Karpas-422 (cell line): ENCODE results near the gene CACFD1. TPM values are rescaled to one million over a fixed set of nuclear protein-coding genes. Genes with fewer than 3 reads are reported as not detected.

Source experiments
- DNase-seq: peaks from one replicate; pipeline ENCODE4 v3.0.0-alpha.2; 2015
- H2AFZ ChIP-seq: fragments of 200-600 bp; sonication (generic); 2 replicates; pipeline ENCODE4 v1.6.1; 2014; ENCODE audit warnings: antibody characterized with exemption, low read length, mixed read lengths
- H3K27ac ChIP-seq: fragments of 200-600 bp; sonication (generic); 2 replicates; pipeline ENCODE4 v1.5.1; 2014; ENCODE audit warnings: mild to moderate bottlenecking, low read length, moderate library complexity
- H3K27me3 ChIP-seq: fragments of 200-600 bp; sonication (generic); 2 replicates; pipeline ENCODE4 v1.6.1; 2014; ENCODE audit warnings: low read length, mixed read lengths
- H3K36me3 ChIP-seq: fragments of 200-600 bp; sonication (generic); 2 replicates; pipeline ENCODE4 v1.6.1; 2014; ENCODE audit warnings: low read length, mixed read lengths; ENCODE audit not compliant: insufficient read depth
- H3K4me1 ChIP-seq: fragments of 200-600 bp; sonication (generic); 2 replicates; pipeline ENCODE4 v1.6.1; 2014; ENCODE audit warnings: mild to moderate bottlenecking, low read length, mixed read lengths
- H3K4me2 ChIP-seq: fragments of 200-600 bp; sonication (generic); 2 replicates; pipeline ENCODE4 v1.6.1; 2014; ENCODE audit warnings: low read length, low read depth, mild to moderate bottlenecking; ENCODE audit not compliant: poor library complexity, severe bottlenecking
- H3K4me3 ChIP-seq: fragments of 200-600 bp; sonication (generic); 2 replicates; pipeline ENCODE4 v1.5.1; 2014; ENCODE audit warnings: mild to moderate bottlenecking, antibody characterized with exemption, low read length, mixed read lengths
- H3K79me2 ChIP-seq: fragments of 200-600 bp; sonication (generic); 2 replicates; pipeline ENCODE4 v1.6.1; 2014; ENCODE audit warnings: mild to moderate bottlenecking, low read length, mixed read lengths
- H3K9ac ChIP-seq: fragments of 200-600 bp; sonication (generic); 2 replicates; pipeline ENCODE4 v1.6.0; 2014; ENCODE audit warnings: low read length
- H3K9me2 ChIP-seq: fragments of 200-600 bp; sonication (generic), shearing (Covaris generic); replicated peaks from 2 replicates; pipeline ENCODE4 v1.6.0; 2014; ENCODE audit warnings: mild to moderate bottlenecking, low read length, moderate library complexity; ENCODE audit not compliant: insufficient read depth
- H3K9me3 ChIP-seq: fragments of 300-700, 200-600 bp; sonication (generic); 2 replicates; pipeline ENCODE4 v1.6.1; 2014; ENCODE audit warnings: low read length, mixed read lengths
- H4K20me1 ChIP-seq: fragments of 200-600 bp; sonication (generic); 2 replicates; pipeline ENCODE4 v1.6.1; 2014; ENCODE audit warnings: mild to moderate bottlenecking, antibody characterized with exemption, low read length, low read depth; ENCODE audit not compliant: insufficient read depth
- total RNA-seq: library from RNA; depleted of rRNA; stranded (reverse); fragments of >200 nt; shearing (Covaris generic); gene quantifications from 2 replicates; pipeline ENCODE4 v1.2.3, GENCODE V29; 2014; ENCODE audit warnings: low replicate concordance

CACFD1 gene
- total RNA-seq, 1 experiment from 2014 or later, result 4.5 TPM

DNA sequence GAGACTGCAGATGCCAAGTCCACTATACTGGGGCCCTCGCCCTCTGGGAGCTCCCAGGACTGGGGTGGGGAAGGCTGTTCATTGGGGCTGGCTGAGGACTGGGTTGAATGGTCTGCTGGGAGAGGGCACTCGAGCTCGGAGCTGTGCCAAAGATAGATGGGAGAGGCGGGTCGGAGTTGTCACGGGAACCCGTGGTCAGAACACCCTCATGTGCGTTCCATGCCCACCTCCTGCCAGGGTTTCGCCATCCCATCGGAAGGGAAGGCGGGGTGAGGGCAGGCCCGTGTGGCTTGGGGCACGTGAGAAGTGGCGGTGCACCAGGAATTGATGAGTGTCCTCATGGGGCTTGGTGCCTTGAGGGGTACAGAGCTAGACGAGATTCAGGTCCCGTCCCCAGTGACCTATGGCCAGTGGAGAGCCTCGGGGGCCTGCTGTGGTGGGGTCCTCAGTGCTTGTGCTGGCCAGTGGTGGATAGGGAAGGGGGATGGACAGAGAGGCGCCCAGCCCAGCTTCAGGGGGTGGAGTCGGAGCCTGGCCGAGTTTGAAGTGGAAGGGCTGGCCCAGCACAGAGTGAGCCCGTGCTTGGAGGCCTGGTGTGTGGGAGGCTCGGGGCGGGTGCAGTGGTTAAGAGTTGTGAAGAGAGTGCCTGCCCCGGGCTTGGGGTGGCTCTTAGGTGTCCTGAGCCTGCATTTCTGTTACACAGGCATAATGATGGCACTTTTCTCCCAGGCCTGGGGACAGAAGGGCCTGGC is 4.3 kb downstream of the CACFD1 start:
- no peak for DNase-seq
- no peaks in the 10 kb centered on the region for H3K79me2 ChIP-seq
- H3K27ac ChIP-seq, result no peak overlapping the region
- no peaks in the 10 kb centered on the region for H3K27me3 ChIP-seq
- H3K4me3 ChIP-seq, result no peak overlapping the region
- H3K9me2 ChIP-seq, result no peaks in the 10 kb centered on the region
- no peaks in the 10 kb centered on the region for H3K9me3 ChIP-seq
- H3K4me2 ChIP-seq, result no peak overlapping the region
- no peaks in the 10 kb centered on the region for H3K36me3 ChIP-seq
- peaks cover 22% of the 10 kb centered on the region; the same call in 1 of the 2 replicates for H4K20me1 ChIP-seq
- H3K4me1 ChIP-seq, result peaks cover 10% of the 10 kb centered on the region
- H2AFZ ChIP-seq, result no peak overlapping the region
- no peak overlapping the region for H3K9ac ChIP-seq

DNA sequence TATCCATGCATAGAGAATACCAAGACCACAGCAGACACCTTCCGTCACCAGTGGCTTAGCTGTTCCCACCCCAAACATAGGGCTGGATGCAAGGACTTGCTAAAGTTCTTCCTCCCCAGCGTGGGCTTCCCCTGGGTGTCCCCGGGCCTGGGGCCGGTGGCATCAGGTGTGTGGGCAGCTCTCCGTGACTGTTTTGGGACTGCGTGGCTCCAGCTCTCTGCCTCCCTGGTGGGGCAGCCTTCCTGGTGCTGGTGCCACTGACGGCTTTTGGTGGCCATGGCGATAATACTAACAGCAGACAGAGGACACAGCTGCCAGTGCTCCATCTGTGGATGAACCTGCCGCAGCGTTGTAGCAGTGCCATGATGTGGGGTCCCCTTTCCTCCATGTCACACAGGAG is 4.9 kb downstream of the CACFD1 start:
- Histone ChIP-seq H3K4me3 (no peak overlapping the region), H2AFZ (no peak overlapping the region), H3K36me3 (no peaks in the 10 kb centered on the region), H3K4me1 (peaks cover 6% of the 10 kb centered on the region), H3K4me2 (no peak overlapping the region), H3K9me2 (no peaks in the 10 kb centered on the region), H3K9me3 (no peaks in the 10 kb centered on the region), H3K9ac (no peak overlapping the region), H3K27ac (no peak overlapping the region), H4K20me1 (peaks cover 22% of the 10 kb centered on the region; the same call in 1 of the 2 replicates), H3K79me2 (no peaks in the 10 kb centered on the region), H3K27me3 (no peaks in the 10 kb centered on the region)
- no peak for DNase-seq

DNA sequence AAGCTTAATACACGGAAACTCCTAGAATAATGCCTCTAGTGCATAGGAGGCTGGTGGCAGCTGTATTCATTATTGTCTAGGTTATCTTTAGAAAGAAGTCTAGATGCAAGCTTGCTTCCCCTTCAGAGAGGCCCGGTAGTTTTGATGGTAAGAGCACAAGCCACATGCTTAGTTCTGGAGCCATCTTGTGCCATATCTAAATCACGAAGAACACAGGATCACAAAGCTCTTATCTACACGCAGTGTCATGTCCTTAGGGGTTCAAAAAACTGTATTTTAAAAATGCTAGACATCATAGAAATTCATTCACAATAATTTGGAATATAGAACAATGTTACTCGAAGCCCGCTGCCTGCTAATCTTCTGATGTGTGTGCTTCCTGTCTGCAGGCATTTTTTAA is 6.2 kb downstream of the CACFD1 start:
- H3K27ac ChIP-seq, result no peak overlapping the region
- H3K36me3 ChIP-seq, result no peaks in the 10 kb centered on the region
- H2AFZ ChIP-seq, result no peak overlapping the region
- no peaks in the 10 kb centered on the region; the same call in 1 of the 2 replicates for H3K4me1 ChIP-seq
- H3K4me2 ChIP-seq, result no peak overlapping the region
- no peak overlapping the region for H3K9ac ChIP-seq
- no peak overlapping the region for H3K4me3 ChIP-seq
- H3K9me3 ChIP-seq, result no peaks in the 10 kb centered on the region
- H3K27me3 ChIP-seq, result no peaks in the 10 kb centered on the region
- no peaks in the 10 kb centered on the region for H3K9me2 ChIP-seq
- no peak for DNase-seq
- no peaks in the 10 kb centered on the region for H3K79me2 ChIP-seq
- peaks cover 26% of the 10 kb centered on the region; the same call in 1 of the 2 replicates for H4K20me1 ChIP-seq

DNA sequence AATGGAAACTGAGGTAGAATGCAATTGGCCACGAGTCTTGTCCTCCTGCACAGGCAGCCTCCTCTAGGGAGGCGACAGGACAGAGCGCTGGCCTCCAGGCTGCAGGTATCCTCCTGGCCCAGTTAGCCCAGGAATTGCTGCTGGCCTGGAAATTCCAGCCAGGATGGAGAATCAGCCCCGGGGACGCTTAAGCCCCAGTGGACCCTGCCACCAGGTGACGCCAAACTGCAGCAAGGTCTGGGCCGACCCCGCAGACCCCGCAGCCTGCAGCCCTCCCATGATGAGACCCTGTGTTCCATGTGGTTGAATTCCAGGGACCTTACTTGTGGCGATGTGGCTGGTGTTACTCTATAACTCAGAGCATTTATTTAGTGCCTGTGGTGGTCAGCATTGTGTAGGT is 7.3 kb downstream of the CACFD1 start:
- Histone ChIP-seq H3K79me2 (no peaks in the 10 kb centered on the region), H3K4me3 (no peak overlapping the region), H3K27me3 (no peaks in the 10 kb centered on the region), H3K36me3 (no peaks in the 10 kb centered on the region), H3K4me2 (no peak overlapping the region), H2AFZ (no peak overlapping the region), H3K4me1 (no peaks in the 10 kb centered on the region), H3K27ac (no peak overlapping the region), H3K9me3 (no peaks in the 10 kb centered on the region), H3K9me2 (no peaks in the 10 kb centered on the region), H3K9ac (no peak overlapping the region), H4K20me1 (peaks cover 16% of the 10 kb centered on the region; the same call in 1 of the 2 replicates)
- no peak for DNase-seq

DNA sequence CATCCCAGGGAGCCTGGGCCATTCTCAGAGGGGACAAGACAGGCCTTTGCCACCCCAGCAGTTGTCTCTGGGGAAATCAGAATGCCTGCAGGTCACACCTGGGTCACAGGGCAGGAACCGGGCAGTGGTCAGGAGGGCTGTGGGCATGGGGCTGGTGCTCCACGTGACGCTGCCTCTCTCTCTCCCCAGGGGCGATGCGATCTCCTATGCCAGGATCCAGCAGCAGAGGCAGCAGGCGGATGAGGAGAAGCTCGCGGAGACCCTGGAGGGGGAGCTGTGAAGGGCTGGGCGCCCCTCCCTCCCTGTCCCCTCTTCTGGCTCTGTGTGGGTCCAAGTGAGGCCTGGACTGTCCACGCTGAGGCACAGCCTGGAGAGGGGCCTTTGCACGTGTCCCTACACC is 8.6 kb downstream of the CACFD1 start:
- Histone ChIP-seq H3K79me2 (no peaks in the 10 kb centered on the region), H3K9ac (no peak overlapping the region), H3K27me3 (no peaks in the 10 kb centered on the region), H3K27ac (no peak overlapping the region), H3K36me3 (no peaks in the 10 kb centered on the region), H3K4me2 (no peak overlapping the region), H4K20me1 (0 out of 2 replicates have a peak, but pooled peaks cover 8% of the 10 kb centered on the region), H3K4me1 (no peaks in the 10 kb centered on the region), H2AFZ (no peak overlapping the region), H3K9me2 (no peaks in the 10 kb centered on the region), H3K4me3 (no peak overlapping the region), H3K9me3 (no peaks in the 10 kb centered on the region)
- DNase-seq, result no peak

DNA sequence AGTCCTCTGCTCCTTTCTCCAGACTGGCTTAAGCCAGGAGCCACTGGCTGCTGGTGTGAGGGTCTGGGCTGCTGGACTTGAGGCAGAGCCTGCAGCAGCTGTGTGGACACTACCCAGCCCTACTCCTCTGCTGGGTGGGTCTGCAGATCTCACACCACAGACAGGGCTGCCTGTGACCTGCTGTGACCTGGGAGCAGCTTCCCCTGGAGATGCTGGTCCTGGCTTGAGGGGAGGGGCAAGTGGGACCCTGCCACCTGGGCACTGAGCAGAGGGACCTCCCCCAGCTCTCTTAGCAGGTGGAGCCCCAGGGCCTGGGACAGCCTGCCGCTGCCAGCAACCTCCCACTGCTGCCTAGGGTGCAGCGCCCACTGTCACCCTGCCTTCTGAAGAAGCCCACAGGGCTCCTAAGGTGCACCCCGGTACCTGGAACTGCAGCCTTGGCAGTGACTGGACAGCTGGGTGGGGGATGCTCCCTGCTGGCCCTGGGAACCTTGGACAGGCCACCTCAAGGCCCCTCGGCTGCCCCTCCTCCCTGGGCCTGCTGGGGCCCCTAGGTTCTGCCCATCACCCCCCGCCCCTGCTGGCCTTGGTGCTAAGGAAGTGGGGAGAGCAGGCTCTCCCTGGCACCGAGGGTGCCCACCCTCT is 9.1 kb downstream of the CACFD1 start:
- H3K36me3 ChIP-seq, result no peaks in the 10 kb centered on the region; the same call in 1 of the 2 replicates
- 0 out of 2 replicates have a peak, but pooled peaks cover 8% of the 10 kb centered on the region for H4K20me1 ChIP-seq
- DNase-seq, result no peak
- no peaks in the 10 kb centered on the region for H3K9me2 ChIP-seq
- no peak overlapping the region for H3K27ac ChIP-seq
- H3K9ac ChIP-seq, result no peak overlapping the region
- H3K27me3 ChIP-seq, result no peaks in the 10 kb centered on the region
- no peak overlapping the region for H3K4me2 ChIP-seq
- no peaks in the 10 kb centered on the region for H3K4me1 ChIP-seq
- no peak overlapping the region for H2AFZ ChIP-seq
- H3K4me3 ChIP-seq, result no peak overlapping the region
- no peaks in the 10 kb centered on the region for H3K79me2 ChIP-seq
- H3K9me3 ChIP-seq, result no peaks in the 10 kb centered on the region

DNA sequence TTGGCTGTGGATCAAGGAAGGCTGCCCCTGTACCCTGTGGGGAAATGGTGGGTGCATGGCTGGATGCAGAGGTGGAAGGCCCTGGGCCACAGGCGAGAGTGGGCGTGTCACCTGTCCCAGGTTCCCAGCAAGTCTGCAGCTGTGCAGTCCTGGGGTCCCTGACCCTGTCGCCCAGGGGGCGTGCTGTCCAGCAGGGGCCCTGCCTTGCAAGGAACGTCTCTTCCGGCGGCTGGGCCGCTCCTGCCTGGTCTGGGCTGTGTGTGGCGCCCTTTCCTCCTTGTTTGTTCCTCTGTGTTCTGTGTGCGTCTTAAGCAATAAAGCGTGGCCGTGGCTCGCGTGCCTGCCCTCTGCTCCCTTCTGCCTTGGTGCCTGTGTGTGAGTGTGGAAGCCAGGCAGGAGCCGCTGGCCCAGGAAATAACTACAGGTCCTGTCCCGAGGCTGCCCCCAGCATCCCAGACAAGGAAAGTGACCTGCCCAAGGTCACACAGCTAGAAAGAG is 10.7 kb downstream of the CACFD1 start:
- no peak for DNase-seq
- Histone ChIP-seq H3K27me3 (no peaks in the 10 kb centered on the region), H3K4me3 (no peak overlapping the region), H4K20me1 (0 out of 2 replicates have a peak, but pooled peaks cover 8% of the 10 kb centered on the region), H3K36me3 (no peaks in the 10 kb centered on the region; the same call in 1 of the 2 replicates), H3K4me2 (no peak overlapping the region), H2AFZ (no peak overlapping the region), H3K79me2 (no peaks in the 10 kb centered on the region), H3K4me1 (no peaks in the 10 kb centered on the region), H3K9me2 (no peaks in the 10 kb centered on the region), H3K9ac (no peak overlapping the region), H3K9me3 (no peaks in the 10 kb centered on the region), H3K27ac (no peak overlapping the region)

DNA sequence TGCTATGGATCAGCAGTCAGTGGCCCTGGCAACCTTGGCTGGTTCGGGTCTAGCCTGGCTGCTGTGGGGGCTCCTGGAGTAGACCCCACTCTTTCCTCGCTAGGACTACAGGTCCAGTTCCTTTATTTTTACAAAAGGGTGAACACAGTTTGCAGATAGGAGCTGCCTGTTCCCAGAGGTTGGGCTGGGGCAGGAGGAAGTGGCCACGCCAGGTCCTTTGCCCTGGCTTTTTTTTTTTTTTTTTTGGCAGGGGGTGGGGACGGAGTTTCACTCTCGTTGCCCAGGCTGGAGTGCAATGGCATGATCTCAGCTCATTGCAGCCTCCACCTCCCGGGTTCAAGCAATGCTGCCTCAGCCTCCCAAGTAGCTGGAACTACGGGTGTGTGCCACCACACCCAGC is 11.2 kb downstream of the CACFD1 start:
- no peak for DNase-seq
- Histone ChIP-seq H3K4me1 (no peaks in the 10 kb centered on the region), H3K9me3 (no peaks in the 10 kb centered on the region), H3K9me2 (no peaks in the 10 kb centered on the region), H3K4me3 (no peak overlapping the region), H4K20me1 (0 out of 2 replicates have a peak, but pooled peaks cover 8% of the 10 kb centered on the region), H3K27ac (no peak overlapping the region), H3K36me3 (no peaks in the 10 kb centered on the region; the same call in 1 of the 2 replicates), H3K4me2 (no peak overlapping the region), H3K79me2 (no peaks in the 10 kb centered on the region), H3K9ac (no peak overlapping the region), H3K27me3 (no peaks in the 10 kb centered on the region), H2AFZ (no peak overlapping the region)
